Stimulated activated CD8-positive, alpha-beta memory T cell treated with anti-CD3 and anti-CD28 coated beads, Interleukin-2, amount 100 ng/mL, for 48 hours (primary cell): Measurements from ENCODE around the gene LMF1.
A peak's percentile ranks its signal among the peaks of the same experiment; 100 is the strongest.

Experiments
- DNase-seq, 2 donors: peaks; one replicate each; pipeline ENCODE4 v3.0.0-alpha.2; 2020; ENCODE audit warnings: low read depth in 2 of 2

Gene LMF1

DNA sequence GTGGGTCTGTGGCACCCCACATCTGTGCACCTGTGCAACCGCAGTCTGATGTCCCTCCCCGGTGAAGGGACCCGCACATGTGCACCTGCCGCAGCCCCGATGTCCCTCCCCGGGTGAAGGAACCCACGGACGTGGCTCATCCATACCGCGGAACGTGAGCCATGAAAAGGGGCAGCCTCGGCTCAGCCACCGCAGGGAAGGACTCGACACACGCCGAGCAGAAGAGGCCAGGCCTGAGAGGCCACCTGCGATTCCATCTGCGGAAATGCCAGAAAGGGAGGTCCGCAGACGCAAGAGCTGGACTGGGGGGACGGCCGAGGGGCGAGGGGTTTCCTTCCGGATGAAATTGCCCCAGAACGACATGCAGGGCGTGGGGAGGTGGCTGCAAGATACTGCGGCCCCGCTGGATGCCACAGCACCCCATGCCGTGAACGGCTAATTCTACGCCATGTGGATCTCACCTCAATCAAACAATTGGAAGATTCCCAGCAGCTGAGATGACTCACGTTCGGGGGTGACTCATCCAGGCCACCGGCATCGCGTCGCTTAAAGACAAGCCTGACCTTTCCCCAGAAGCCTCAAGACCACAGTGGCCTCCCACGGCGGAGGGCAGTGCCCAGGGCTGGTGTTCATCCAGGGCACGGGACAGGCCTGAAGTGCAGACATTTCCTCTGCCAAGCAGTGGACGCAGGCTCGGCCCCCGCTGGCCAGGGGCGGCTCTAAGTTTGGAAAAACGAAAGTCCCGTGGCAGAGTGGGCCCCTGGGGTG lies 31.8 kb upstream of the LMF1 start:
- peak; percentile 75 to 81 for DNase-seq

- no peak for DNase-seq
Observed at GRCh38 chr16:1001096-1001495, 30.3 kb upstream of the LMF1 start.

DNA sequence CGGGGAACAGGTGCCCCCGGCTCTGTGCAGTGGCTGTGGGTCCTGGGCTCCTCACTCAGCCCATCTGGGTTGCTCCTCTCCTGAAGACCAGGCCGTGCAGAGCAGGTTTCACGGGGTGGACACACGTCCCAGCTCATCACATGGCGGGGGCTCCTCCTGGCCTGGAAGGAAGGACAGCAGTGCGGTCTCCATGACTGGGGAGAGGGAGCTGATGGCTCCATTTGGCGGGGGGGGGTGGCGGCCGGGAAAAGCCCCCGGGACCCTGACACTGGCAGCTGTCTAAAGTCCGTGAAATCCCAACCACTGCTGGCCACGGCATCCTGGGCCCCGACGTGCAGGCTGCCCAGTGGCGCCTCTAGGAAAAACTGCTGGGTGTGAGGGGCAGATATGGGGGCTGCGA lies 29.8 kb upstream of the LMF1 start:
- no peak for DNase-seq

DNA sequence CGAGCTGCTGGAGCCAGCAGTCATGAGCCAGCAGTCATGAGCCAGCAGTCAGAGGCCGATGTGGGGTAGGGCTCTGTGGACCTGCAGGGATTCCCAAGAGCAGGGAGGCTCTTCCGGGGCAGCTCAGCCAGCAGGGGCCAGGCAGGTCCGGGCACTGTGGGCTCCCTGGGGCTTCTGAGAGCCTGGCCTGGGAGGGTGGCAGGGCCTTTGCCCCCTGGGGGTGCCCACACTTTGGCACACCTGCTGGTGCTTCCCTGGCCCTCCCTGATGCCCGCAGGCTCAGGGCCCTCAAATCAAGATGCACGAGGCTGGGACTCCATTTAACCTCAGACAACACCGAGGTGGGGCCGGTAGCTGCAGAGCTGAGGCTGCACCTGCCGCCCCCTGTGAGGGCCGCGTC lies 28.9 kb upstream of the LMF1 start:
- no peak for DNase-seq

DNA sequence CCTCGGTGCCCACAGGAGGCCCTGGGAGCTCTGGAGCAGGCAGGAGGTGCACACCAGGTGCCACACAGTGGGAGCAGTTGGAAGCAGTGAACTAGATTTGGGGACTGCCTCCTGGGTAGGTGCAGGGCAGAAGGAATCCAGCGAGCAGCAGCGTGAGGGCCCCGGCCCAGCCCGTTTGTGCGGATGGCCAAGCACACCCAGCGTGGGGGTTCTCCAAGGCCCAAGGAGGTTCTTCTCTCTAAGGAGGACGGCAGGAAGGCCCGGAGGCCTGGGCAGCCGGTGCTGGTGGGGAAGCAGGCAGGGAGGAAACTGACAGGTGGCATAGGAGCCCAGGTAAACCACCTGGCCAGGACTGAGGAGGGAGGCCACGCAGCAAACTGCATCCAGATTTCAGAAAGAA lies 27.8 kb upstream of the LMF1 start:
- DNase-seq, result no peak

- DNase-seq, result no peak
Observed at GRCh38 chr16:998211-998610, 27.4 kb upstream of the LMF1 start.

GRCh38 chr16:997440-998051 lies 26.8 kb upstream of the LMF1 start:
- peak in 1 of 2 donors; percentile 44 for DNase-seq

DNA sequence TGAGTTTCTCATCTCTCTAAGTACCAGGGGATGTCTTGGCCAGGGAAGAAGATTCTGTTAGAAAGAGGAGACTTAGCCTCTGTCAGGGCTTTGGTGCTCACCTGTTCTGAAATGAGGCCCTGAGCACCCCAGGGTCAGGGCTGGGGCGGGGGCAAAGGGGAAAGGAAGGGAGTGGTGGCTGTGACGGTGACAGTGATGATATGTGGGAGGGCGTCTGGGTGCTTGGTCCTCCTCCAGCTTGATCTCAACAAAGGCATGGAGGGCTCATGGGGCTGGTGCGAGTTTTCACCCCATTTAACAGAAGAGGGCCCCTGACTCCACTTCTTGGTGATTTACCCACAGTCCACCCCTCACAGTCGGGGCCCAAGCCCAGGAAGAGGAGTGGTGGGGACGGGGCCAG lies 25.9 kb upstream of the LMF1 start:
- no peak for DNase-seq

DNA sequence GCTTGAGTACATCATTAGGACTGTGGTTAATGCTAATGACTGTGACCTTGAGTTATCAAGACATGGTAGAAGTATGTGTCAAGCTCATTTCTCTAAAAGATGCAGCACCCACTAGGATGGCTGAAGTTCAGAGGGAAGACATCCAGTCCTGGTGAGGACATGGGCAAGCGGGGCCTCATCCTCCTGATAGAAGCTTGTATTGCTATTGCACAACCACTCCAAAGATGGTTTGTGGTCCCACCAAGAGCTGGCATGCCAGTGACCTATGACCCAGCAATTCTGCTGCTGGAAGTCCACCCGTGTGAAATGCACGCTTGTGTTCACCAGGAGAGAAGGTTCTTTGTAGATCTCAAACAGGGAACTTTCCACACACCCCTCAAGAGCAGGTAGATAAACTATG lies 25.0 kb upstream of the LMF1 start:
- DNase-seq, result no peak

DNA sequence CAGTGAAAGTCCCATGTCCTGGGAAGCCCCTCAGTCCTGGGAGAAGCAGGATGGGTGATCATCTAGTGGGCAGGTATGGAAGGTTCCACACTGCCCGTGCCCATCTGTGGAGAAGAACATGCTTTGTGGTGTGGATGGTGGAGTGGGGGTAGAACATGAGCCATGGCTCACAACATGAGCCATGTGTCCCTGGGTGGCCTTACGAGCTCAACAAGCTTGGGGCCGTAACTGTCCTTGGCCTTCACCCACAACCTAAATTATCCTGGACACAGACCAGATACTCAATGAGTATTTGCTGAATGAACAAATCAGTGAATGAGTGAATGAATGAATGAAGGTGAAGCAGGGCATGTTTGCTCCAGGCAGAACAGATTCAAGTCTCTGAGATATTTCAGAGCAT lies 24.3 kb upstream of the LMF1 start:
- no peak for DNase-seq

DNA sequence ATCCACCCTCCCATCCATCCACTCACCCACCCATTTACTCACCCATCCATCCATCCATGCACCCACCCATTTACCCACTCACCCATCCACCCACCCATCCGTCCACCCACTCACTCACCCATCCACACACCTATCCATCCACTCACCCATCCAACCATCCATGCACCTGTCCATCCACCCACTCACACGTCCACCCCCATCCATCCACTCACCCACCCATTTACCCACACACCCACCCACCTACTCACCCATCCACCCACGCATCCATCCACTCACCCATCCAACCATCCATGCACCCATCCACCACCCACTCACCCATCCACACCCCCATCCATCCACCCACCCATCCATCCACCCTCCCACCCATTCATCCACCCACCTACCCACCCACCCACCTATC lies 22.9 kb upstream of the LMF1 start:
- DNase-seq, result no peak

DNA sequence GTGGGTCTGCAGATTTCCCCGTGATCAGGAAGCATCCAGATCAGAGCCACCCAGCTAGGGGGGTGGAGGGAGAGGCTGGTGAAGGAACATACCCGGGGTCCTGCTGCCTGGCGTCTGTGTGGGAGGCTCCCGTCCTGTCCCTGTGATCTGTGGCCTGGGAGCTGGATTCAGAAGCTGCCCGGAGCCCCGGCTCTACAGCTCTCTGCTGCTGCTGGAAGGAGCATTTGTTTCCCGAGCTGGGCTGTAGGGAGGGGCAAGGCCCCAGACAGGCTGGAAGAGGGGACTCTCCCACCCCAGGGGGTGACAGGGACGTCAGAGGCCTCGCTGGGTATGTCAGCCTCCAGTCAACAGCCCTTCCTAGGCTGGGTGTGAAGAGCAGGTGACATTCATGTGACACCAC lies 21.0 kb upstream of the LMF1 start:
- no peak for DNase-seq

GRCh38 chr16:991345-991744 lies 20.6 kb upstream of the LMF1 start:
- no peak for DNase-seq

- DNase-seq, result no peak
Observed at GRCh38 chr16:990516-991291, 19.9 kb upstream of the LMF1 start.

DNA sequence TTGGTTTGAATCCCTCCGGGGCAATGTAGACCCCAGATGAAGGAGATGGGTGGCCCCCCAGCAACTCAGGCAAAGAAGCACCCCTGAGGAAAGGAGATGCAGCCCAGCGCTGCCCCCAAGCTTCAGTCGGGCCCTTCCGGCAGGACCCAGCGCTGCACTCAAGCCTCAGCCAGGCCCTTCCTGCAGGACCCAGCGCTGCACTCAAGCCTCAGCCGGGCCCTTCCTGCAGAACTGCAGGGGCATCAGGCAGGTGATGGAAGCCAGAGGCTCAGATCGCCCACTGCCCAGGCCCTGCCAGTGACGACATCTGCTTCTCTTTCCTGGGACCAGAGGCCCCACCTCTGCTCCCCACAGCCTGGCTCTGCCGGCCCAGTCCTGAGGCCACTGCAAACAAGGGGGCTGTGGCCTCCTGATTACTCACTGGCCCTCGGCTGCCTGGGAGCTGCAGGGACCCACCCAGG lies 18.6 kb upstream of the LMF1 start:
- no peak for DNase-seq

DNA sequence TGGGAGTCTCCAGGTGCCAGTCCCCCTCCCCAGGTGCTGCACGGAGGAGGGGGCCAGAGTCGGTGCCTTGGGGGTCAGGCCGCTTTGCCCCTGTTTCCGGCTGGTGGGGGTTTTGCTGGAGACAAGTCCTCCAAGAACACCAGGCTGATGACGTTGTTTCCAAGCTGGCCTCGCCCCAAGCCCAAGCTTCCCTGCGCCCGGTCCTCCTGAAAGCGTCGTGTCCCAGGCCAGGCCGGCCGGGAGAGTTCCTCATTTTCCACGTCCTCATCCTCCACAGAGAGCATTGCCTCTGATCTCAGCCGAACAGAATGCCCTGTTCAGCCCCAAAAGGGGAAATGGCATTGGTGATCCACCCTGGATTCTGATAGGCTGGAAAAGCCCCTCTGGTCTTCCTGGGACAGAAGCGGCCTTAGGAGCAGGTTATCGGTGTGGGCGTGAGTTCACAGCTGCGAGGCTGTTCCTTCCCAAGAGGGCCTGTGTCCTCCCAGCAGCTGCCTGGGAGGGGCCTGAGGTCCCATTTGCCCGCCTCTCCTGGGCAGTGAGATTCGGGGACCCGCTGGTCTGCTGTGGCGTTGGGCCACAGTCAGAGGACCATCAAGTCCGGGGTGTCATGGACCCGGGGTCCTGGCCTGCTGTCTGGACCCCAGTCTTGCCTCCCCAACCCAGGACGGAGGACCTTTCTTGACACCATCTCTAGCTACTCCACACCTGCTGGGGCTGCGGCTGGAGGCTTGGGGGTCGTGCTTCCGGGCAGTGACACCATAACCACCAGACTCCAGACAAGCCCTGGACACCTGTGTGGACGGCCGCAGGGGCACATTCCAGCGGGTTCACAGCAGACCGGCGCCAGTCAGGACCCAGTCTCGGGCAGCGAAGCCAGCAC lies 17.9 kb upstream of the LMF1 start:
- DNase-seq, result no peak

- no peak for DNase-seq
Observed at GRCh38 chr16:987906-988305, 17.1 kb upstream of the LMF1 start.

DNA sequence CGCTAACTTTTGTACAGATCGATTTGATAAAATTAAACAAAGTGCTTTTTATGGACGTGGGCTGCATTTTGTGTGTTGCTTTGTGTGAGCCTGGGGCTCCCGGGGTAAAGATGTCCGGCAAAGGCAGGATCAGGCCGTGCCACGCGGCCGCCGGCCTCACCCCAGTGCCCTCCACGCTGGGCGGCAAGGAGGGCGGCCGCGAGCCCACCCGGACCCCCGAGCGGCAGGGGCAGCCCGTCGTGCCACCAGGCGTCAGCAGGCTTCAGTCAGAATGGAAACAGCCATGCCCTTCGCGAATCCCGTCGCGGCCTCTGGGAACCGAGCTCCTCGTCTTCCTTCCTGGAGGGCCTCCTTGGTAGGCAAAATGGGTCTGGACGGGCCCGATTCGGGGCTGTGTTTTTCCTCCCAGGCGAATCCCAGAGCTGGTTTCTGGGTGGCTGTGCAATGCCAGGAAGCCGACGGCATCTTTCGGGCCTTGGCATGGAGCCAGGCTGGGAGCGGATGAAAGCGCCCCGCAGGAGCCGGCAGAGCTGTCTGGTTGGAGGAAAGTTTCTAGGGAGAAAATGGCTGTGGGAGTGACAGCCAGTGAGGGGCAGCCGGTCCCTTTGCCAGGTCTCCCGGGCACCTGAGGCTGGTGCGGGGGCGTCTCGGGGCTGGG lies 16.3 kb upstream of the LMF1 start:
- no peak for DNase-seq

- DNase-seq, result no peak
Observed at GRCh38 chr16:986411-986810, 15.6 kb upstream of the LMF1 start.

DNA sequence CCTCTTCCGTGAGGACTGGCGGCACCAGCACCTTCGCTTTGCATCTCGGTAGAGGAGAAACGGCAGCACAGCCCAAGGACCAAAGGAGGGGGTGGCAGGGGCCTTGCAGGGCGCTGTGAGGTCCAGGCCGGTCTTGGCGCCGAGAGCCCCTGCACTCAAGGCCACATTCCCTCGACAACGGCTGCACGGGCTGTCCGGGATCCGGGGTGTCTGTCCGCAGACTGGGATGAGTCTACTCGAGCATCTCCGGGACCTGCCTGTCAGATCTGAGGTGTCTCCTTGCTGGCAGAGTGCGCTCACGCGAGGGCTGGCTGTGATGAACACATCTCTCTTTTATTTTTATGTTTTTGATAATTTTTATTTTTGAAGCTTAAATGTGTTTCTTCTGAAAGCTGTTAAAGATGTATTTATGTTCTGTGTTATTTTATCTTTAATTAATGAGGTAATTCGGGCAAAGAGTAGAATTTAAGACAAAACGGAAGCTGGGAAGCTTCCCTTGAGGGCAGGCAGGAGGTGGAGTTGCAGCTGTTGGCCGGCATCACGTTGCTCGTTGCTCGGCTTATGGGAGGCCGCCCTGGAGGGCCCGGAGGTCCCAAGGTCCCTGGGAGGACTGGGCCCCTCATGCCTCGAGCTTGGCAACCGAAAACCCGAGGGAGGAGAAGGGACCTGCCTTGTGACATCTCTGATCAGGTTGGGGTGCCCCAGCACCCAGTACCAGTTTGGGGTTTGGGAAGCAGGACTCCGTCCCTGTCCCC lies 15.0 kb upstream of the LMF1 start:
- no peak for DNase-seq
